HG03066 (cell line): ENCODE measurements around the gene TUBD1.
"Not testable (repeated sequence)": the region's sequence is repeated elsewhere in the genome, so short reads cannot be mapped to it uniquely, and the experiment has no call there.

Experiments
- ATAC-seq: cut with Tn5 transposase; IDR thresholded peaks from one replicate; pipeline ENCODE4 v1.9.1; 2021; ENCODE audit warnings: low read depth; ENCODE audit not compliant: unreplicated experiment

TUBD1 gene

DNA sequence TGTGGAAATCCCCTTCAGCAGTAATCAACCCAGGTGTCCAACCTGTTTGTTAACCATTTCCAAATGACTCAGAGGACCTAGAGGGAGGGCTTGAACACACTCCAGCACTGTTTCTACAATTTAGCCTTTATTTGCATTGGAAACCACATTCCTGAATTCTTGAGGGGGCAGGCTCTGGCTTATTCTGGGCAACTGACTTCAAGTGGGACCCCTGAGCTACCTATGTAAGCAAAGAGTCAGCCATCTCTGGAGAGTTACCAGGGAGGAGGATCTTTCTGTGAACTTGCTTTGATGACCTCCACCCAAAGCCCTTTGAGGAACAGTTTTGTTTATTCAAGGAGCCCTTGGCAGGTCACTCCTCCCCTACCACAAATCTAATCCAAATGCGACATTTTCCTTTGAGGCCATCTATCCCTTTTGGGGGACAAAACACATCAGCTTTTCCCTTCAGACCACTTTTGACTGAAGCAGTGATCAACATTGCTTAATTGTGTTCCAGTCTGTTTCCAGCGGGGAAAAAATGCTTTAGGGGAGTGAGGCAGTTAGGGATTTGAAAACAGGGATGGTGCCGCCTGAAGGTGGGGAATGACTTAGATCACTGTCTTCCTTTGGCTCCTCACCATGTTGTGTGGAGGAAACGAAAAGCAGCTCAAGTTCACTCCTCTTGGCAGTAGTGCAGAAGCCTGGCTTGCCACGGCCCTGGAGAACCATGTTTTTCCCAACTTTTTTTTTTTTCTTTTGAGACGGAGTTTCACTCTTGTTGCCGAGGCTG lies 46.2 kb downstream of the TUBD1 start:
- ATAC-seq = peak; percentile 50

- ATAC-seq = no peak
Measured at GRCh38 chr17:59845595-59846393, 46.9 kb downstream of the TUBD1 start.

GRCh38 chr17:59844884-59845594 lies 47.7 kb downstream of the TUBD1 start:
- ATAC-seq = no peak

DNA sequence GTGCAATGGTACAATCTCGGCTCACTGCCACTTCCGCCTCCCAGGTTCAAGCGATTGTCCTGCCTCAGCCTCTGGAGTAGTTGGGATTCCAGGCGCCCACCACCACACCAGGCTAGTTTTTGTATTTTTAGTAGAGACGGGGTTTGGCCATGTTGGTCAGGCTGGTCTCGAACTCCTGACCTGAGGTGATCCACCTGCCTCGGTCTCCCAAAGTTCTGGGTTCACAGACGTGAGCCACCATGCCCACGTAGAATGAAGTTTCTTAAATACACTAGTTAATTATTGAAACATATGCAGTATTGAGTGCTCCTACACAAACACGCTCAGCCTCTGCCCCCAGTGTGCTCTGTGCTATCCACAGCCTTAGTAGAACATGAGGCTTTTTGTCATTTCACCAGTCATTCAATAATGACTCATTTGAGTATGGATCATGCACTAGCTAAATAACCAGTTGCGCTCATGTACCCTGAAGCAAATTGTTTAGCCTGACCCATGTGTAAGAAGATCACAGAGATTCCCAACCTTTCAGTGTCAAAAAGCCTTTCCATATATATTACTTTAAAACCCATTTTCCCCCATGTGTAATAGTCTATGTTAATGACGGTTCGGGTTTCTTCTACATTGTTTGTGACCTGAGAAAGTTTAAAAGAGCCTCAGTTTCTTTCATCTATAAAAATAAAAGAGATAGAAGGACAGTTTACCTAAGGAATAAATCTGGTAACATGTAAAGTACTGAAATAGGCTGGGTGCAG lies 49.7 kb downstream of the TUBD1 start:
- ATAC-seq = peak; percentile 40

DNA sequence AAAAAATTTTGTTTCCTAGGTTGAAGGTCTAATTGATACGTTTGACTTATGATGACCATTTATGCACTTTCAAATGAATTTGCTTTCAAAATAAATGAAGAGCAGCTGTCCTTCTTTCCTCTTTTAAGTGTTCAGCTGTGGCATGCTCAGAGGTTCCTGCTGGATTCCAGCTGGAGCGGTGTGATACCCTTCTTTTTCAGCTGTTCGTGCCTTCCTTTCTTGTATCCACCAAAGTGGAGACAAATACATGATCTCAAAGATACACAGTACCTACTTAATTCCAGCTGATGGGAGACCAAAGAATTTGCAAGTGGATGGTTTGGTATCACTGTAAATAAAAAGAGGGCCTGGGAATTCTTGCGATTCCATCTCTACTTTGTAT lies 50.9 kb downstream of the TUBD1 start:
- not testable (repeated sequence) for ATAC-seq

DNA sequence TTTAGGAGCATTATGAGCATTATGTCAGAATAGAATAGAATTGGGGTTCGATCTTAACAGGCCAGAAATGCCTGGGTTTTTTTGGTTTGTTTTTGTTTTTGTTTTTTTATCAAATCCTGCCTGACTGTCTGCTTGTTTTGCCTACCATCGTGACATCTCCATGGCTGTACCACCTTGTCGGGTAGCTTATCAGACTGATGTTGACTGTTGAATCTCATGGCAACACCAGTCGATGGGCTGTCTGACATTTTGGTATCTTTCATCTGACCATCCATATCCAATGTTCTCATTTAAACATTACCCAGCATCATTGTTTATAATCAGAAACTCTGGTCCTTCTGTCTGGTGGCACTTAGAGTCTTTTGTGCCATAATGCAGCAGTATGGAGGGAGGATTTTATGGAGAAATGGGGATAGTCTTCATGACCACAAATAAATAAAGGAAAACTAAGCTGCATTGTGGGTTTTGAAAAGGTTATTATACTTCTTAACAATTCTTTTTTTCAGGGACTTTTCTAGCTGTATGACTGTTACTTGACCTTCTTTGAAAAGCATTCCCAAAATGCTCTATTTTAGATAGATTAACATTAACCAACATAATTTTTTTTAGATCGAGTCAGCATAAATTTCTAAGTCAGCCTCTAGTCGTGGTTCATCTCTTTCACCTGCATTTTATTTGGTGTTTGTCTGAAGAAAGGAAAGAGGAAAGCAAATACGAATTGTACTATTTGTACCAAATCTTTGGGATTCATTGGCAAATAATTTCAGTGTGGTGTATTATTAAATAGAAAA lies 51.5 kb downstream of the TUBD1 start:
- not testable (repeated sequence) for ATAC-seq

- no peak for ATAC-seq
Measured at GRCh38 chr17:59840329-59841090, 52.2 kb downstream of the TUBD1 start.

- ATAC-seq = no peak
Measured at GRCh38 chr17:59839651-59840328, 53.0 kb downstream of the TUBD1 start.

- ATAC-seq = no peak
Measured at GRCh38 chr17:59838052-59838916, 54.5 kb downstream of the TUBD1 start.

DNA sequence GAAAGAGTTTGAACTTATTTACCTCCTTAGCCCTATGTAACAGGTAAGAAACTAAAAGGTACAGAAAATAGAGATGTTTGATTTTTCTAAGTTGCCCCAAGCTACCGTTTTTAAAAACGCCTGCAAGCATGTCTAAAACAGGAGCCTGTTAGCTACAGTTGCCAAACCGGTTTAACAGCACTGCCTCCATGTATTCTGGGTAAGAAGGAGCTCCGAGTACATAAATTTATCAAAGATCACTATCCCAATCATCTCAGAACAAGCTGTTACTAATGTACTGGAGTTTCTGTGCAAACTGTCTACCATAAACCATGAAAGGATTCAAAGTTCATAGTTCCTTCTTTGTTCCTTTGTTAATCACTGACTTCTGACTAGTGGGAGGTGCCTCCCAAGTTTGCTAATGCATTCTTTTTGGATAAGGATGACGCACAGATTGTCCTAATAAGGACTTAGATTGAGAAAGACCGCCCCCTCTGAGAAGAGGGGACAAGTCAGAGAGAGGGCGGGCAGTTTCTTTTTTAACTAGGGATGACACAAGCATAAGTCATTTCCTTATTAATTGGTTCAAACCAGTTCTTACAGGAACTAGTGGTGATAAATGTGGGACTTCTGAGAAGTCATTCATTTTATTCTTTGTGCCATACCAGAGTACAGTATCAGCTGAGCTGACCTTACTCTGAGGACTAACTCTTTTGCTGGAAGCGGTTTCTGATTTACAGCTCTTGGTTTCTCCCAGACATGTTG lies 55.3 kb downstream of the TUBD1 start:
- ATAC-seq = peak; percentile 86

GRCh38 chr17:59832883-59833379 lies 59.8 kb downstream of the TUBD1 start:
- no peak for ATAC-seq

DNA sequence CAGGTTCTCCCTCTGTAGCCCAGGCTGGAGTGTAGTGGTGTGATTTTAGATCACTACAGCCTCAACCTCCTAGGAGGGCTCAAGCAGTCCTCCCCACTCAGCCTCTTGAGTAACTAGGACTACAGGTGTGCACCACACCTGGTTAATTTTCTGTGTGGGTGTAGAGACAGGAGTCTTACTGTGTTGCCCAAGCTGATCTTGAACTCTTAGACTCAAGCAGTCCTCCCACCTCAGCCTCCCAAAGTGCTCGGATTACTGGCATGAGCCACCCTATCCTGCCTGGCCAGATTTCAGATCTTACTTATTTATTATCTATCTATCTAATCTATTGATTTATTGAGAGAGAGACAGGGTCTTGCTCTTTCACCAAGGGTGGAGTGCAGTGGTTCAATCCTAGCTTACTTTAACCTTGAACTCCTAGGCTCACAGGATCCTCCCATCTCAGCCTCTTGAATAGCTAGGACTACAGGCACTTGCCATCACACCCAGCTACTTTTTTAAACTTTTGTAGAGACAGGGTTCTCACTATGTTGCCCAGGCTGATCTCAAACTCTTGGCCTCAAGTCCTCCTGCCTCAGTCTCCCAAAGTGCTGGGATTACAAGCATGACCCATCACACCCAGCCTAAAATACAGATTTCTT lies 61.8 kb downstream of the TUBD1 start:
- ATAC-seq = no peak

DNA sequence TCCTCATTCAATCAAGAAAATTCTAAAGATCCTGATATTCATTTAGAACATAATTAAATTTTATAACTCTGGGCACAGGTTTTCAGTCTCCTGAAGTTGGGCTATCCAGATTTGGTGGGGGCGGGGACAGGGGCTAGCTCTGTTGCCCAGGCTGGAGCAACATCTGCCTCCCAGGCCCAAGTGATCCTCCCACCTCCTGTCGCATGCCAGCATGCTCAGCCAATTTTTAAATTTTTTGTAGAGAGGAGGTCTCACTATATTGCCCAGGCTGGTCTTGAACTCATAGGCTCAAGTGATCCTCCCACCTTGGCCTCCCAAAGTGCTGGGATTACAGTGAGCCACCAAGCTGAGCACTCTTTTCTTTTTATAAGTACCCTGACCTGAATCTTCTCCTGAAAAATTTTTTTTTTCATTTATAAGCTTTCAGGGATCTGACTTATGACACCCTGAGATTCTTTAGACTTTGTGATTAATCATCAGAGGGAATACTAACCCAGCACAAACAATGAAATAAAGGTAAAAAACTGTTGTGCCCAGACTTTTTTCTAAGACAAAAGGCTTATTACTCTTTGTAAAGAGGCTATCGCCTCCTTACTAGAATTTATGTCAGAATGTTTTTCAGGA lies 62.6 kb downstream of the TUBD1 start:
- ATAC-seq = no peak

DNA sequence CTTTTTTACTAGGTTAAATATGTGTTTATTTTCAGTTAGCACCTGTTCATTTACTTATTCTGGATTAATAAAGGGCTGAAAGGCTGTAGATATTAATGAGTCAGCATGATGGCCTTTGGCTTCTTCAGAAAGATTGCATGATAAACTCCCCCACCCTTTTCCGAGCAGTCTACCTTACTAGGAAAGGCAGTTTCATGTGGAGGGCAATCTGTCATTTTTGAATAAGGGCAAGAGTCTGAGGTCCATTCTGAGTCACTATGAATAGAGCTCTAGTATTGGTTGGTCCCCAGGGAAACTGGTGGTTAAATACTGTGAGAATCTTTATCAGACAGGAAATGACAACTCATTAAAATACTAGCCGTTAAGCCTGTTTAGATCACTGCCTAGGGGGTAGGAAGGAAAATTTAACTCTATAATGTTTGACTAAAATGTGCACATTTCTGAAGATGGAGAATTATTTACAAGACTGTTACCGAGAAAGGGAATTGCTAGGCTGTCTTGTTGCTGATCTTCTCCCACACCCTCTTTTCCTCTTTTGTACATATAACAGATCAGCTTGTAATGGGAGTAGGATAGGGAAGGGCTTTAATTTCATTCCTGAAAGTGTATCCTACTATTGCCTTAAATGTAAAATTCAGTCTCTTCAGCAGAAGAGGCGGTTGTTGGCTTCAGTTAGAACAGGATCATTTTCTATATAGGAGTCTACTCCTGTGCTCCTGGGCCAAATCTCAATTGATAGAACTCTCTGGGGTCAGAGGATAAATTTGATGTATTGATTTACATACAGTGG lies 63.3 kb downstream of the TUBD1 start:
- ATAC-seq = peak; percentile 71

DNA sequence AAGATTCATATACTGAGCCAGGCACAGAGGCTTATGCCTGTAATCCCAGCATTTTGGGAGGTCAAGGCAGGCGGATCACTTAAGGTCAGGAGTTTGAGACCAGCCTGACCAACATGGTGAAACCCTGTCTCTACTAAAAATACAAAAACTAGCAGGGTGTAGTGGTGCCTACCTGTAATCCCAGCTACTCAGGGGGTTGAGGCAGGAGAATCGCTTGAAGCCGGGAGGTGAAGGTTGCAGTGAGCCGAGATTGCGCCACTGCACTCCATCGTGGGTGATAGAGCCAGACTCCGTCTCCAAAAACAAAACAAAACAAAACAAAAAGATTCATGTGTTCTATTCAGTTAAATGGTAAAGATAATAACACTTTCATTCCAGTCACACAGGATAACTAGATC lies 63.9 kb downstream of the TUBD1 start:
- ATAC-seq = not testable (repeated sequence)
